GM10248 (cell line): ENCODE results near the gene SYNPO2.
"Not testable (repeated sequence)": the region's sequence is repeated elsewhere in the genome, so short reads cannot be mapped to it uniquely, and the experiment has no call there.

Experiments used
- CTCF ChIA-PET: fragments of 300-600 bp; sonication (Branson Sonifier 250); formaldehyde crosslinking; extraction: SDS; loops from one replicate; lab custom pipeline; 2021; ENCODE audit warnings: antibody characterized with exemption; lab: Yijun Ruan, JAX
- POLR2A ChIA-PET: fragments of 350-650 bp; sonication (Branson Sonifier 250); formaldehyde crosslinking; extraction: SDS; loops from one replicate; lab custom pipeline; 2020; ENCODE audit warnings: antibody characterized with exemption; lab: Yijun Ruan, JAX
- DNase-seq: peaks from one replicate; pipeline ENCODE4 v3.0.0; 2012; ENCODE audit errors: extremely low spot score
- CTCF ChIP-seq: IDR thresholded peaks from 2 replicates; pipeline ENCODE4 v1.5.1; 2012; ENCODE audit warnings: mild to moderate bottlenecking, low read depth; ENCODE audit errors: extremely low read depth, missing control alignments, control extremely low read depth

SYNPO2 gene

DNA sequence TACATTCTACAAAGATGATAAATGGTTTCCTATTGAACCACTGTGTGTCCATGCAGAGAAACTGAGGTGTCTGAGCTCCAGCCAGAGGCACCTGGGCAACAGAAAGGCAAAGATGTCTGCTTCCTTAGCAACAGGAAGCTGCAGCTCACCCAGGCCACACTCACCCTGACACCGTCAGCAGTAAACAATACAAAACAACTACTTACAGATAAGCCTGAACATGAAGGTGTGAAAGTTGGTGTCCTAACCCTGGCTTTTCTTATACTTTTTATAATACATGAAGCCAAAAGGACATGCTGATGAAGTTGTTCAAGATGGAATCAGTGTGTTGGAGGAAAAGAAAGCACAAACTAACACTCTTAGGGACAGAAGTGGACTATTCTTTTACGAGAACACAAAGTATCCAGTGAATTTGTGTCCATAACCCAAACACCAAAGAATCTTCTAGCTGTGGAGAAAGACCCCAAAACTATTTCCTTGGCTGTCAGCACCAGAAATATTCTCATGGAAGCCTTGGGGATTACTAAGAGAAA, 117.3 kb downstream of the SYNPO2 start:
- CTCF ChIA-PET: interaction anchor here (1.1 kb wide), 1 partner anchor 17 kb away, joined by 3 read pairs; no protein-coding TSS in a partner anchor
- POLR2A ChIA-PET: no interaction called here
- TF ChIP-seq CTCF: no peak
- DNase-seq: no peak

GRCh38 chr4:119008761-119009160, 120.1 kb downstream of the SYNPO2 start:
- TF ChIP-seq CTCF: no peak
- ChIA-PET POLR2A (no interaction called here), CTCF (interaction anchor here (0.9 to 1.2 kb wide), 3 partner anchors 17 to 40 kb away, joined by 3 to 4 read pairs (median 4); no protein-coding TSS in a partner anchor)
- DNase-seq: no peak

DNA sequence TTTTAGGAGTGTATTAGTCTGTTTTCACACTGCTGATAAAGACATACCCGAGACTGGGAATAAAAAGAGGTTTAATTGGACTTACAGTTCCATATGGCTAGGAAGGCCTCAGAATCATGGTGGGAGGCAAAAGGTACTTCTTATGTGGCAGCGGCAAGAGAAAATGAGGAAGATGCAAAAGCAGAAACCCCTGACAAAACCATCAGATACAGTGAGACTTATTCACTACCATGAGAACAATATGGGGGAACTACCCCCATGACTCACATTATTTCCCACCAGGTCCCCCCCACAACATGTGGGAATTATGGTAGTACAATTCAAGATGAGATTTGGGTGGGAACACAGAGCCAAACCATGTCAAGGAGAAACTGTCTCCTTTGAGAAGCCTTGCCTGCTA, 121.6 kb downstream of the SYNPO2 start:
- DNase-seq, POLR2A ChIA-PET, CTCF ChIA-PET: not testable (repeated sequence)

DNA sequence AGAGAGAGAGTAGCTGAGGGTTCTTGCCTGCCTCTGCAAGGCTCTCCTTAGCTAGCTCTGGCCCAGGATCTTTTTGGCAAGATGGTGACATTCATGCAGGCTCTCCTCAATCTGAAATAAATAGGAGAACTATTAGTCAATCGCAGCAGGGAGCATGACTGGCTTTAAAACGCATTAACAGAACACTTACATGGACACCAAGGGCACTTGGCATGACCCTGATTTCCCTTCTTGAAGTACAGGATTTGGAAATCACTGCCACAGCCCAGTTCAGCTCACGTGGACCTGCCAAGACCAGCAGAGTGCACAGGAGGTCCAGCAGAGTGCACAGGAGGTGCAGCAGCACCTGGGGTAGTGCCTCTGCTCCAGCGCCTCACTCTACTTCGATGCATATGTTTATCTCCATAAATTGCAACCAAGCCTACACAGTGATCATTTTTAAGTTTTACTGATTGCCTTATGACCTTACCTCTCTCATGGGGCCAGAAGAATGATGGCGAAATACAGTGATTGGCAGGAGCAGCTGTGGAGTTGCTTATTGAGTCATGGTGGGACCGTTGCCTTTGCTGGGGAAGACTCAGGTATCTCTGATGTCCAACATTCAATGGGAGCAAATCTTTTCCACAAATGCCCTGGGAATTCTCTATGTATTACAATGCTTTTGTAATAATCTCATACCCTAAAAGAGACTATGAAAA, 122.4 kb downstream of the SYNPO2 start:
- TF ChIP-seq CTCF: no peak
- POLR2A ChIA-PET: interaction anchor here (0.7 kb wide), 1 partner anchor 15 kb away, joined by 5 read pairs; no protein-coding TSS in a partner anchor
- no peak for DNase-seq
- CTCF ChIA-PET: no interaction called here

- TF ChIP-seq CTCF: no peak
- ChIA-PET POLR2A (interaction anchor here (0.7 kb wide), 1 partner anchor 16 kb away, joined by 5 read pairs; no protein-coding TSS in a partner anchor), CTCF (interaction anchor here (1.0 kb wide), 1 partner anchor 10 kb away, joined by 3 read pairs; no protein-coding TSS in a partner anchor)
- DNase-seq: no peak
Measured at GRCh38 chr4:119011607-119011988, 122.9 kb downstream of the SYNPO2 start.

- no peak for TF ChIP-seq CTCF
- CTCF ChIA-PET: no interaction called here
- no peak for DNase-seq
- POLR2A ChIA-PET: no interaction called here
Measured at GRCh38 chr4:119014658-119015057, 126.0 kb downstream of the SYNPO2 start.

- no peak for DNase-seq
- POLR2A ChIA-PET: no interaction called here
- CTCF ChIA-PET: interaction anchor here (1.2 to 1.3 kb wide), 2 partner anchors 22 to 33 kb away, joined by 3 read pairs; no protein-coding TSS in a partner anchor
- TF ChIP-seq CTCF: no peak
Measured at GRCh38 chr4:119016636-119017035, 128.0 kb downstream of the SYNPO2 start.
